Gastrocnemius medialis (tissue), 4 donors: Measurements from ENCODE around the gene GHDC. TPM values are rescaled to one million over a fixed set of nuclear protein-coding genes. Genes with fewer than 3 reads are reported as not detected.
"Not testable (repeated sequence)": the region's sequence is repeated elsewhere in the genome, so short reads cannot be mapped to it uniquely, and the experiment has no call there.

Experiments used
- ATAC-seq, 2 donors: fragments of 150-250 bp; one replicate each; pipeline ENCODE4 v1.9.1; 2016
- DNase-seq, 2 donors: peaks; one replicate each; pipeline ENCODE4 v3.0.0-alpha.2; 2019
- H3K27ac ChIP-seq, 4 donors: fragments of 200-600 bp; sonication (generic); 1 replicate in 1 of 4; 2 replicates in 3 of 4; pipeline ENCODE4 v1.5.1; 2016 to 2018; ENCODE audit warnings: mild to moderate bottlenecking in 2 of 4, moderate library complexity in 1 of 4
- H3K27me3 ChIP-seq, 3 donors: fragments of 200-600 bp; sonication (generic) in 2 of 3; 1 replicate in 1 of 3; 2 replicates in 2 of 3; pipeline versions ENCODE4 v1.5.1 to v1.6.0; 2016 to 2019; ENCODE audit warnings: mild to moderate bottlenecking in 1 of 3, moderate library complexity in 1 of 3
- H3K36me3 ChIP-seq, 2 donors: fragments of 200-600 bp; sonication (generic) in 1 of 2; one replicate each; pipeline ENCODE4 v1.5.1; 2017 to 2018
- H3K4me1 ChIP-seq, 2 donors: fragments of 200-600 bp; sonication (generic) in 1 of 2; one replicate each; pipeline ENCODE4 v1.5.1; 2016 to 2017; ENCODE audit warnings: mild to moderate bottlenecking in 2 of 2
- H3K4me3 ChIP-seq, 4 donors: fragments of 200-600 bp; sonication (generic) in 3 of 4; 1 replicate in 1 of 4; 2 replicates in 3 of 4; pipeline ENCODE4 v1.5.1; 2016 to 2019; ENCODE audit warnings: mild to moderate bottlenecking in 2 of 4
- H3K9me3 ChIP-seq, 3 donors: fragments of 200-600 bp; sonication (generic) in 2 of 3; 1 replicate in 1 of 3; 2 replicates in 2 of 3; pipeline ENCODE4 v1.5.1; 2016 to 2019
- CTCF ChIP-seq, 5 experiments: fragments of 450-650 bp in 3 of 5; fragments of 200-600 bp in 2 of 5; sonication (generic) in 2 of 5; IDR thresholded peaks in 4 of 5; conservative IDR thresholded peaks in 1 of 5; 1 replicate in 4 of 5; 2 replicates in 1 of 5; pipeline ENCODE4 v1.5.1; 2016 to 2019; ENCODE audit warnings: antibody characterized with exemption in 5 of 5, mild to moderate bottlenecking in 3 of 5, moderate library complexity in 3 of 5
- POLR2A ChIP-seq, 2 donors: fragments of 450-650 bp; IDR thresholded peaks; one replicate each; pipeline ENCODE4 v1.6.1; 2017; ENCODE audit warnings: antibody characterized with exemption in 2 of 2, mild to moderate bottlenecking in 2 of 2, moderate library complexity in 2 of 2
- in situ Hi-C, 4 donors: fragments of 200-750 bp; cut with MboI; loops; one replicate each; pipeline versions ENCODE4 v1.15.0 to v1.8.0; 2017; ENCODE audit warnings: low sequenced_read_pairs in 4 of 4
- intact Hi-C: fragments of 100-400 bp; cut with DNase I; formaldehyde crosslinking; loops from one replicate; pipeline ENCODE4 v1.15.1; 2023; ENCODE audit warnings: low total_unique reads
- total RNA-seq, 4 donors: library from RNA; depleted of rRNA; stranded (reverse); fragments of >200 nt; gene quantifications; one replicate each; pipeline versions ENCODE4 v1.1.0 to v1.2.3, GENCODE V29; 2016

GHDC gene
- total RNA-seq, 4 donors from 2014 or later: 13.8 to 20.0 (median 18.2) TPM

- H3K4me3 ChIP-seq: no peak overlapping the region
- DNase-seq: no peak
- peak overlapping the region; percentile 9 to 91 (median 87) for H3K27ac ChIP-seq
- H3K27me3 ChIP-seq: no peaks in the 10 kb centered on the region
- peaks cover 23 to 27% of the 10 kb centered on the region in 2 donors for H3K4me1 ChIP-seq
- in situ Hi-C loops: no loop called here
- intact Hi-C loops: loop anchor here (5.0 kb wide), 1 partner anchor 63 kb away; the partner anchor contains the start of gene STAT5B
- peaks cover 2 to 57% of the 10 kb centered on the region in 2 donors for H3K36me3 ChIP-seq
- TF ChIP-seq POLR2A (IDR thresholded peaks at IDR 0.05): no peak
- no peak for TF ChIP-seq CTCF (IDR thresholded peaks at IDR 0.05 in 4 of 5, conservative IDR thresholded peaks at IDR 0.05 in 1 of 5)
- no peak for ATAC-seq
- H3K9me3 ChIP-seq: no peaks in the 10 kb centered on the region
Observed at GRCh38 chr17:42214156-42214555, 19.9 kb upstream of the GHDC start.

- H3K4me3 ChIP-seq: no peak overlapping the region
- peak overlapping the region; percentile 84 to 91 (median 87) for H3K27ac ChIP-seq
- peaks cover 2 to 52% of the 10 kb centered on the region in 2 donors for H3K36me3 ChIP-seq
- ATAC-seq: peak; percentile 33 to 64
- peaks cover 23 to 27% of the 10 kb centered on the region in 2 donors for H3K4me1 ChIP-seq
- TF ChIP-seq CTCF (IDR thresholded peaks at IDR 0.05 in 4 of 5, conservative IDR thresholded peaks at IDR 0.05 in 1 of 5) (no peak), POLR2A (IDR thresholded peaks at IDR 0.05) (no peak)
- H3K9me3 ChIP-seq: no peaks in the 10 kb centered on the region
- in situ Hi-C loops: no loop called here
- no peaks in the 10 kb centered on the region for H3K27me3 ChIP-seq
- DNase-seq: no peak
- intact Hi-C loops: loop anchor here (1.0 to 5.0 kb wide), 2 partner anchors 22 to 65 kb away; partner anchors contain the start of gene STAT5B
Observed at GRCh38 chr17:42212382-42212781, 18.1 kb upstream of the GHDC start.

GRCh38 chr17:42211921-42212341 is 17.6 kb upstream of the GHDC start:
- in situ Hi-C loops, H3K27me3 ChIP-seq, H3K4me3 ChIP-seq, H3K9me3 ChIP-seq: not testable (repeated sequence)
- H3K4me1 ChIP-seq: peaks cover 23 to 27% of the 10 kb centered on the region in 2 donors
- H3K36me3 ChIP-seq: peaks cover 2 to 52% of the 10 kb centered on the region in 2 donors
- peak in 2 of 5 experiments; percentile 11 to 19 for TF ChIP-seq CTCF (IDR thresholded peaks at IDR 0.05 in 4 of 5, conservative IDR thresholded peaks at IDR 0.05 in 1 of 5)
- H3K27ac ChIP-seq: peak overlapping the region; percentile 84 to 91 (median 87)
- DNase-seq: peak; percentile 92 to 98
- ATAC-seq: peak; percentile 94 to 96
- intact Hi-C loops: loop anchor here (1.0 to 5.0 kb wide), 3 partner anchors 17 to 65 kb away; partner anchors contain the start of genes GHDC and STAT5B

- in situ Hi-C loops: no loop called here
- Histone ChIP-seq H3K9me3 (no peaks in the 10 kb centered on the region), H3K4me1 (peaks cover 23 to 27% of the 10 kb centered on the region in 2 donors), H3K27ac (peak overlapping the region; percentile 84 to 91 (median 87)), H3K27me3 (no peaks in the 10 kb centered on the region), H3K4me3 (no peak overlapping the region), H3K36me3 (peaks cover 0 to 52% of the 10 kb centered on the region in 2 donors)
- intact Hi-C loops: loop anchor here (2.0 to 5.0 kb wide), 2 partner anchors 15 to 67 kb away; partner anchors contain the start of genes GHDC and STAT5B
- ATAC-seq (no peak), DNase-seq (peak; percentile 46 to 66)
- TF ChIP-seq POLR2A (IDR thresholded peaks at IDR 0.05) (no peak), CTCF (IDR thresholded peaks at IDR 0.05 in 4 of 5, conservative IDR thresholded peaks at IDR 0.05 in 1 of 5) (no peak)
Observed at GRCh38 chr17:42210046-42210445, 15.8 kb upstream of the GHDC start.

GRCh38 chr17:42206153-42206612 is 11.9 kb upstream of the GHDC start:
- H3K27me3 ChIP-seq, H3K4me3 ChIP-seq, DNase-seq, in situ Hi-C loops, ATAC-seq, H3K9me3 ChIP-seq, intact Hi-C loops, H3K27ac ChIP-seq: not testable (repeated sequence)
- Histone ChIP-seq H3K4me1 (peaks cover 3 to 11% of the 10 kb centered on the region in 2 donors), H3K36me3 (peaks cover 0 to 74% of the 10 kb centered on the region in 2 donors)
